ENCODE results near the gene PRSS58. TPM values are rescaled to one million over a fixed set of nuclear protein-coding genes. Genes with fewer than 3 reads are reported as not detected.

PRSS58 gene
- total RNA-seq, 1 donor from 2014 or later, result not detected

DNA sequence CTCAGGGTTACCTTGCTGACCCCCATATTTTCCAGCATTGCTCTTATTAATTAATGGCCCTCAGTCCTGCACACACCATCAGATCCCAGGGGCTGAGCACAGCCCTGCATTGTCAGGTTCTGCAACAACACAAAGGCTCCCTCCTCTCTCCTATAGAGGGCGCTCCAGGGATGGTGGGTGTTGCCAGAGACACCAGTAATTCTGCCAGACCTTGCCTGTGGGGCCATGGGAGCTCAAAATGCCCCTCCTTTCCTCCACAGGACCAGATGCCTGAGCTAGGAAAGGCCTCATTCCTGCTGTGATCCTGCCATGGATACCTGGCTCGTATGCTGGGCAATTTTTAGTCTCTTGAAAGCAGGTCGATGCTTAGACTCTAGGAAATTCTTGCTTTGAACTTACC is 42.8 kb upstream of the PRSS58 start:
- no peak overlapping the region for H3K27ac ChIP-seq (replicated peaks)
- no peaks in the 10 kb centered on the region for H3K36me3 ChIP-seq
- DNase-seq, result no peak
- peaks cover 32% of the 10 kb centered on the region for H3K27me3 ChIP-seq (ENCODE audit: low read depth)
- H3K4me1 ChIP-seq, result no peaks in the 10 kb centered on the region
- H3K9me3 ChIP-seq (replicated peaks), result no peaks in the 10 kb centered on the region
- intact Hi-C loops (cut with micrococcal nuclease), result no loop called here
- H3K4me3 ChIP-seq, result no peak overlapping the region
- TF ChIP-seq, protein P1, sequence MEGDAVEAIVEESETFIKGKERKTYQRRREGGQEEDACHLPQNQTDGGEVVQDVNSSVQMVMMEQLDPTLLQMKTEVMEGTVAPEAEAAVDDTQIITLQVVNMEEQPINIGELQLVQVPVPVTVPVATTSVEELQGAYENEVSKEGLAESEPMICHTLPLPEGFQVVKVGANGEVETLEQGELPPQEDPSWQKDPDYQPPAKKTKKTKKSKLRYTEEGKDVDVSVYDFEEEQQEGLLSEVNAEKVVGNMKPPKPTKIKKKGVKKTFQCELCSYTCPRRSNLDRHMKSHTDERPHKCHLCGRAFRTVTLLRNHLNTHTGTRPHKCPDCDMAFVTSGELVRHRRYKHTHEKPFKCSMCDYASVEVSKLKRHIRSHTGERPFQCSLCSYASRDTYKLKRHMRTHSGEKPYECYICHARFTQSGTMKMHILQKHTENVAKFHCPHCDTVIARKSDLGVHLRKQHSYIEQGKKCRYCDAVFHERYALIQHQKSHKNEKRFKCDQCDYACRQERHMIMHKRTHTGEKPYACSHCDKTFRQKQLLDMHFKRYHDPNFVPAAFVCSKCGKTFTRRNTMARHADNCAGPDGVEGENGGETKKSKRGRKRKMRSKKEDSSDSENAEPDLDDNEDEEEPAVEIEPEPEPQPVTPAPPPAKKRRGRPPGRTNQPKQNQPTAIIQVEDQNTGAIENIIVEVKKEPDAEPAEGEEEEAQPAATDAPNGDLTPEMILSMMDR (IDR thresholded peaks at IDR 0.05; ENCODE audit: borderline replicate concordance), result no peak

DNA sequence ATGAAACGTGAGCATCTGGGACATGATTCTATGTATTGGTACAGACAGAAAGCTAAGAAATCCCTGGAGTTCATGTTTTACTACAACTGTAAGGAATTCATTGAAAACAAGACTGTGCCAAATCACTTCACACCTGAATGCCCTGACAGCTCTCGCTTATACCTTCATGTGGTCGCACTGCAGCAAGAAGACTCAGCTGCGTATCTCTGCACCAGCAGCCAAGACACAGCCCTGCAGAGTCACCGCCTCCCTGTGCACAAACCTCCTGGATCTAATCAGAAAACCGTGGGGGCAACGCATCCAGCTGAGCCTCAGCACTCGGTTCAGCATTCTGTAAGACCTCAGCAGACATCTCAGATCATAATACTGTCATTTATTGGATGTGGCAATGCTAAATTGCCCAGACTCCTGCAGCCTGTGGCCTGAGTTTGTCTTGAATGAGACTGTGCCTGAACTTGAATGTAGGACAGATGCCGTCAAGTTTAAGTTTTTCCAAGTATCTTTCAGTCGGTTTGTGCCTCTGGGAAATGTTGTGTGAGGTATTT is 41.5 kb upstream of the PRSS58 start:
- no peaks in the 10 kb centered on the region for H3K36me3 ChIP-seq
- peaks cover 29% of the 10 kb centered on the region for H3K27me3 ChIP-seq (ENCODE audit: low read depth)
- H3K4me1 ChIP-seq, result no peaks in the 10 kb centered on the region
- no peak for DNase-seq
- TF ChIP-seq, protein P1 (IDR thresholded peaks at IDR 0.05; ENCODE audit: borderline replicate concordance), result no peak
- H3K4me3 ChIP-seq, result no peak overlapping the region
- intact Hi-C loops (cut with micrococcal nuclease), result no loop called here
- H3K27ac ChIP-seq (replicated peaks), result no peak overlapping the region
- H3K9me3 ChIP-seq (replicated peaks), result no peaks in the 10 kb centered on the region

DNA sequence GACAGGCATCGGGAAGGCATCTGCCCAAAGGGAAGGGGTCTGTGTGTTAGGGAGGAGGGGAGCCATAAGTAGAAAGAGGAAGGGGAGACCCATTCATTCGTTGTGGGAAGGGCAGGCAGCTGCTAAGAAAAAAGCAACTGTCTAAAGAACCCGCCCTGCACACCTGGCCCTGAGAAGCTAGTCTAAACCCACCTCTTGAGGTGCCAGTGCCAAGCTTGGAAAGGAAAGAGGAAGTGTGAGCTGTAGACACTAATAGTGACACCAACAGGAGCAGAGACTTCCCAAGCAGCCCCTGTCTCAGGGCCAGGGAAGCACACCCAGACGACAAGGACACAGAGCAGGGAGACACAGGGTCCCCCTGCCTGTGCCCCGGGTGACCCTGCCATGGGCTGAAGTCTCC is 40.8 kb upstream of the PRSS58 start:
- H3K36me3 ChIP-seq, result no peaks in the 10 kb centered on the region
- H3K9me3 ChIP-seq (replicated peaks), result no peaks in the 10 kb centered on the region
- H3K27ac ChIP-seq (replicated peaks), result no peak overlapping the region
- H3K27me3 ChIP-seq (ENCODE audit: low read depth), result peaks cover 29% of the 10 kb centered on the region
- no peak for DNase-seq
- TF ChIP-seq, protein P1 (IDR thresholded peaks at IDR 0.05; ENCODE audit: borderline replicate concordance), result no peak
- H3K4me1 ChIP-seq, result no peaks in the 10 kb centered on the region
- intact Hi-C loops (cut with micrococcal nuclease), result no loop called here
- H3K4me3 ChIP-seq, result no peak overlapping the region

DNA sequence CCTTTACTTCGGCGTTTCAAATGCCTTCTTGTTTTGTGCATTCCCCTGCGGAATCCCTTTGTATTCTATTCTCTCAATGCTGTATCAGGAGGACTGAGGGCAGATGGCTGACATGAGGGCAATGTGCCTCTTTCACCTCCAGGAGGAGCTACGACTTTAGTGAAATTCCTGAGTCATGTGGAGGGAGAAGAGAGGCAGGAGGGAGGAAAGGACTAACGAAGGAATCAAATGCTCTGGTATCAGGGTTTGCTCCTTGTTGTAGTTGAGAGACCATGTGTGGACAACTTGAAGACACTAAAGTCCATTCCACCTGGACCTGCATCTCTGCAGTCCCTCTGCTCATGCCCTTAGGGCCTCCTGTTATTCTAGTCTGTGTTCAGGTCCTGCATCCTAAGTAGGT is 40.2 kb upstream of the PRSS58 start:
- H3K27ac ChIP-seq (replicated peaks), result no peak overlapping the region
- no peaks in the 10 kb centered on the region for H3K4me1 ChIP-seq
- peaks cover 24% of the 10 kb centered on the region for H3K27me3 ChIP-seq (ENCODE audit: low read depth)
- H3K9me3 ChIP-seq (replicated peaks), result no peaks in the 10 kb centered on the region
- no peaks in the 10 kb centered on the region for H3K36me3 ChIP-seq
- no peak overlapping the region for H3K4me3 ChIP-seq
- DNase-seq, result no peak
- TF ChIP-seq, protein P1 (IDR thresholded peaks at IDR 0.05; ENCODE audit: borderline replicate concordance), result no peak
- intact Hi-C loops (cut with micrococcal nuclease), result no loop called here

DNA sequence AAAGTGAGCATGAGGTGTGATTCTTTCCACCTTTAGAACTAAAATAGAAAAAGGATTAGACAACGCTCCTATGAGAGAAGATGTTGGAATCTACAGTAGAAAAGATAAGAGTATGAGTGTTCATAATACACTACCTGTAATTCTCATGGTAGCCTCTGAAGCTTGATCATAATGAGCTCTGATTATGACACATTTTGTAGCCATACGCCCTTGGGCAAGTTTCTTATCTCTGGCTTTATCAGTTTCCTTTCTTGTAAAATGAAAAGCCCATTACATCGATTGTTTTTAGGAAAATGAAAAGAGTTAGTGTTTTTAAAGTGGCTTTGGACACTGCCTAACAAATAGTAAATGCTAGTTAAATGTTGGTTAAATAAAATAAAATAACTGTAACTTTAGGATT is 22.4 kb upstream of the PRSS58 start:
- TF ChIP-seq, protein P1 (IDR thresholded peaks at IDR 0.05; ENCODE audit: borderline replicate concordance), result no peak
- no peak overlapping the region for H3K27ac ChIP-seq (replicated peaks)
- H3K4me1 ChIP-seq, result no peaks in the 10 kb centered on the region

More for the DNA sequence above, 22.4 kb upstream of the PRSS58 start:
- no peak for DNase-seq
- Histone ChIP-seq H3K27me3 (ENCODE audit: low read depth) (peaks cover 5% of the 10 kb centered on the region), H3K4me3 (no peak overlapping the region), H3K9me3 (replicated peaks) (peaks cover 18% of the 10 kb centered on the region), H3K36me3 (no peaks in the 10 kb centered on the region)
- intact Hi-C loops (cut with micrococcal nuclease), result no loop called here

Measured in left ventricle myocardium inferior (tissue), 1 donor.